ENCODE measurements around the gene ATXN10.

DNA sequence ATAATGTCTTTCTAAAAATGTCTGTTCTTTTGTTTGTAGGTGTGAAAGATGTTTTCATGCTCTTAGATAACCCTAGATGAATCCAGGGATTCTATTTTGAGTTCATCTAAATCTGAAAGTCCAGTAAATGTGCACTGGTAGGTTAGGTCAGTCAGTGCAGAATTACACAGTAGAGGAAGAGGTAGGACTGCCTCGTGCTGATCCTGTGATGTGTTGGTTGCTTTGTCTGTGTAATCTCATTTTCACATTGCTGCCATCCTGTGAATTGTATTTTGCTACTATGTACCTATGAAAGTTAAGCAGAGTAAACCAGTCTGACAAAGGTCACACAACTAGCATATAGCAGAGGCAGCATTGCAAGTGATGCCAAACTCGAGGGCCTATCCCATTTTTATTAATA, 36.5 kb downstream of the ATXN10 start:
- TF ChIP-seq, protein P1, sequence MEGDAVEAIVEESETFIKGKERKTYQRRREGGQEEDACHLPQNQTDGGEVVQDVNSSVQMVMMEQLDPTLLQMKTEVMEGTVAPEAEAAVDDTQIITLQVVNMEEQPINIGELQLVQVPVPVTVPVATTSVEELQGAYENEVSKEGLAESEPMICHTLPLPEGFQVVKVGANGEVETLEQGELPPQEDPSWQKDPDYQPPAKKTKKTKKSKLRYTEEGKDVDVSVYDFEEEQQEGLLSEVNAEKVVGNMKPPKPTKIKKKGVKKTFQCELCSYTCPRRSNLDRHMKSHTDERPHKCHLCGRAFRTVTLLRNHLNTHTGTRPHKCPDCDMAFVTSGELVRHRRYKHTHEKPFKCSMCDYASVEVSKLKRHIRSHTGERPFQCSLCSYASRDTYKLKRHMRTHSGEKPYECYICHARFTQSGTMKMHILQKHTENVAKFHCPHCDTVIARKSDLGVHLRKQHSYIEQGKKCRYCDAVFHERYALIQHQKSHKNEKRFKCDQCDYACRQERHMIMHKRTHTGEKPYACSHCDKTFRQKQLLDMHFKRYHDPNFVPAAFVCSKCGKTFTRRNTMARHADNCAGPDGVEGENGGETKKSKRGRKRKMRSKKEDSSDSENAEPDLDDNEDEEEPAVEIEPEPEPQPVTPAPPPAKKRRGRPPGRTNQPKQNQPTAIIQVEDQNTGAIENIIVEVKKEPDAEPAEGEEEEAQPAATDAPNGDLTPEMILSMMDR (IDR thresholded peaks at IDR 0.05; ENCODE audit: low read depth, low read length), result no peak
- TF ChIP-seq EZH2phosphoT487 (IDR thresholded peaks at IDR 0.05; ENCODE audit: low read depth), result no peak

Measured in OCI-LY3 (cell line).